Measurements from ENCODE around the gene PDZD7.

Gene PDZD7

GRCh38 chr10:100970914-100971811 is 59.8 kb downstream of the PDZD7 start:
- in situ Hi-C loops (cut with MboI; ENCODE audit: low sequenced_read_pairs, unreplicated experiment): no loop called here
- no peak for TF ChIP-seq CTCF (IDR thresholded peaks at IDR 0.05; ENCODE audit: borderline replicate concordance, control extremely low read depth, extremely low read depth, insufficient read depth, missing control alignments)
- peak; percentile 10 for DNase-seq (ENCODE audit: low spot score)

GRCh38 chr10:100970076-100970913 is 60.6 kb downstream of the PDZD7 start:
- in situ Hi-C loops (cut with MboI; ENCODE audit: low sequenced_read_pairs, unreplicated experiment): no loop called here
- DNase-seq (ENCODE audit: low spot score): peak; percentile 64
- TF ChIP-seq CTCF (IDR thresholded peaks at IDR 0.05; ENCODE audit: borderline replicate concordance, control extremely low read depth, extremely low read depth, insufficient read depth, missing control alignments): no peak

DNA sequence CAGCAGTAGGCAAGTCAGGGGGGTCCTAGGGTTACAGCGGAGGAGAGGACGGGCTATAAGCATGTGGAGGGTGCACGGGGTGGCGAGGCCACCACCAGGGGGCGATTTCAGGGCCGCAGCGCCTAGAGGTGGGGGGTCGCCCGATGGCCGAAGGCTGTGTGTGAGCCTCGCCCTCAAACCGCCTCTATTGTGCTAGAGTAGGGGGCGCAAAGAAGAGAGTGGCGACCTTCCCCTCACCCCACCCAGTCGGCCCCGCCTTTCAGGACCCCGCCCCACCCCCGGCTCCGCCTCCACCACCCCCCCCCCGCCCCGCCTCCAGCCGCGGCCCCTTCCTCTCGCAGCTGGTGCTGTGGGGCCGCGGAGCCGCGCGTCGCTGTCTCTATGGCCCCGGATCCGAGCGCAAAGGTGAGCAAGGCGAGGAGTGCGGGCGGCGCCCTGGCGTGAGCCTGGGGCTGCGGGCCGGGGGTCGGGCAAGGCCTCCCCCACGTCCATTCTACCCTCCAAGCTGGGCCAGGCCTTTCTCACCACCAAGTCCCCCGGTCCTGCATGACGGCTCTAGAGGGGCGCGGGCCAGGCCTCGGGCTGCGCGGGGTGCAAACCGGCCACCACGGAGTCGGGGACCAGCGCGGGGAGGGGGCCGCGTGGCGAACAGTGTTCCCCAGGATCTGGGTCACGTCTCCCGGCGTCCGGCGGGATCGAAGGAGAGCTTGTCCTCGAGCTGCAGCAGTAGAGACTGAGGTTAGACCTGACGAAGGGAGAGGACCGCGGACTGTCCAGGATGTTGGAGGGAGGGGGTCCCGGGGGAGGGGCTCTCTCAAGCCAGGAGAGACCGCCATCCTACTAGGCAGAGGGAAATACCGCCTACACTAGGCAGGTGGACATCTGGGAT is 61.5 kb downstream of the PDZD7 start, which contains the start of gene SEMA4G:
TSS of gene SEMA4G (plus strand) at position 318 of the 889 bp plus-strand sequence. CDS start 3,409 bp downstream, outside the sequence.
- in situ Hi-C loops (cut with MboI; ENCODE audit: low sequenced_read_pairs, unreplicated experiment): no loop called here
- peak; percentile 80 for DNase-seq (ENCODE audit: low spot score)
- TF ChIP-seq CTCF (IDR thresholded peaks at IDR 0.05; ENCODE audit: borderline replicate concordance, control extremely low read depth, extremely low read depth, insufficient read depth, missing control alignments): peak; percentile 63

GRCh38 chr10:100968863-100969186 is 62.1 kb downstream of the PDZD7 start:
- DNase-seq (ENCODE audit: low spot score): no peak
- no peak for TF ChIP-seq CTCF (IDR thresholded peaks at IDR 0.05; ENCODE audit: borderline replicate concordance, control extremely low read depth, extremely low read depth, insufficient read depth, missing control alignments)
- in situ Hi-C loops (cut with MboI; ENCODE audit: low sequenced_read_pairs, unreplicated experiment): no loop called here

DNA sequence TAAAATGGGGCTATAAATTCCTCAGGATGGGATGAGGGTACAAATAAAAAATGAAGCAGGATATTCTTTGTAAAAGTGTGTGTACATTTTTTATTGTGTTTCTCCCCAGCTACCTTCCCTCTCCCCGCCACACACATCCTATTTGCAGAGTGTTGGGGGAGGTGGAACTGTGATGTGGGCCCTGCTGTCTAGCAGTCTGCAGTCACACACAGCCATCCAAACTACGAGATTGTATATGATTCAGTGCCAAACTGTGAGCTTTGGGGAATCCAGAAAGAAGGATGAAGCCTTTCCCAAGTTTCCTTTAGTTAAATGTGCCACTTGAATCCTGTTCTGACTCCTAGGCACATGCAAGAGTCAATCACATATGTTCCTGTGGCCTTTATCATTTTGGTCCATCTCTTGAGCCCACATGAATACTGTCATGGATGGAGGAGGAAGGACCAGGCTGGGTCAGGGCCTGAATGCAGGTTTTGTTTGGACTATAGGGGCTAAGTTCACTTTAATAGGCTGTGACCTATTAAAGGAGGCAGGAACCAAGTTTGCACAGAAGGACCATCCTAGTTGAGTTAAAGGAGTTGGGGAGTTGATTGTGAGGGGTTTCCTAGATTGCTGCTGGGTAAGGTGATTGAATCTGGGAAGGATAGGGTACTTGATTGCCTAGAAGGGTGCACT is 62.7 kb downstream of the PDZD7 start:
- no peak for DNase-seq (ENCODE audit: low spot score)
- in situ Hi-C loops (cut with MboI; ENCODE audit: low sequenced_read_pairs, unreplicated experiment): no loop called here
- no peak for TF ChIP-seq CTCF (IDR thresholded peaks at IDR 0.05; ENCODE audit: borderline replicate concordance, control extremely low read depth, extremely low read depth, insufficient read depth, missing control alignments)

All from GM13976 (cell line).